ENCODE data around the gene LGR5. TPM values are rescaled to one million over a fixed set of nuclear protein-coding genes. Genes with fewer than 3 reads are reported as not detected.
A peak's percentile ranks its signal among the peaks of the same experiment; 100 is the strongest.
"Not testable (repeated sequence)": the region's sequence is repeated elsewhere in the genome, so short reads cannot be mapped to it uniquely, and the experiment has no call there.

Gene LGR5
- total RNA-seq, 1 experiment from 2014 or later = not detected

DNA sequence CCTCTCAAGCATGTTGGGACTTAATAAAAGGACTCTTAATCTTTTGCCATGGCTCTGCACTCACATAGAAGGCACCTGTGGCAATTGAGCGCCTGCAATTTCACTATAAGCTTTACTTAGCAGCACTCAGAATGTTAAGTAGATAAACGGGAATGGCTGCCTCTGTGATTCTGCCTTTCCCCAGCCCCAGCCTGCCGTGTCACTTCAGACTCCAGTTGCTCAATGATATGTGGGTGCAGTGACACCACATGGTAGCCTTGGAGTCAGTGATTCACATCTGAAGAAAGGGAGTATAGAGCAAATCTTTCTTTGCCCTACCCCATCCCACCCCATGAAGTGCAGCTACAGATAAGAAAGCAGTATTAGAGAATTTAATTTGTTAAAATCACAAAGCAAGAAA is 127.9 kb downstream of the LGR5 start:
- H2AFZ ChIP-seq = 0 out of 2 replicates have a peak overlapping the region, but pooled peaks have one; percentile 2
- H4K20me1 ChIP-seq (ENCODE audit: insufficient read depth) = no peaks in the 10 kb centered on the region
- H3K4me2 ChIP-seq = no peak overlapping the region
- intact Hi-C loops (cut with micrococcal nuclease; ENCODE audit: unreplicated experiment) = no loop called here
- H3K27ac ChIP-seq = no peak overlapping the region
- no peaks in the 10 kb centered on the region for H3K9me3 ChIP-seq (ENCODE audit: insufficient read depth, low read depth)
- H3K27me3 ChIP-seq (ENCODE audit: insufficient read depth, low read depth) = no peaks in the 10 kb centered on the region
- TF ChIP-seq EZH2 (IDR thresholded peaks at IDR 0.05; ENCODE audit: low read depth) = no peak
- TF ChIP-seq, protein P1, sequence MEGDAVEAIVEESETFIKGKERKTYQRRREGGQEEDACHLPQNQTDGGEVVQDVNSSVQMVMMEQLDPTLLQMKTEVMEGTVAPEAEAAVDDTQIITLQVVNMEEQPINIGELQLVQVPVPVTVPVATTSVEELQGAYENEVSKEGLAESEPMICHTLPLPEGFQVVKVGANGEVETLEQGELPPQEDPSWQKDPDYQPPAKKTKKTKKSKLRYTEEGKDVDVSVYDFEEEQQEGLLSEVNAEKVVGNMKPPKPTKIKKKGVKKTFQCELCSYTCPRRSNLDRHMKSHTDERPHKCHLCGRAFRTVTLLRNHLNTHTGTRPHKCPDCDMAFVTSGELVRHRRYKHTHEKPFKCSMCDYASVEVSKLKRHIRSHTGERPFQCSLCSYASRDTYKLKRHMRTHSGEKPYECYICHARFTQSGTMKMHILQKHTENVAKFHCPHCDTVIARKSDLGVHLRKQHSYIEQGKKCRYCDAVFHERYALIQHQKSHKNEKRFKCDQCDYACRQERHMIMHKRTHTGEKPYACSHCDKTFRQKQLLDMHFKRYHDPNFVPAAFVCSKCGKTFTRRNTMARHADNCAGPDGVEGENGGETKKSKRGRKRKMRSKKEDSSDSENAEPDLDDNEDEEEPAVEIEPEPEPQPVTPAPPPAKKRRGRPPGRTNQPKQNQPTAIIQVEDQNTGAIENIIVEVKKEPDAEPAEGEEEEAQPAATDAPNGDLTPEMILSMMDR (conservative IDR thresholded peaks at IDR 0.05) = no peak
- H3K4me3 ChIP-seq = no peak overlapping the region
- H3K4me1 ChIP-seq (replicated peaks; ENCODE audit: insufficient read depth) = no peaks in the 10 kb centered on the region
- H3F3A ChIP-seq (ENCODE audit: insufficient read depth, low read depth) = no peaks in the 10 kb centered on the region
- no peaks in the 10 kb centered on the region for H3K9me2 ChIP-seq (ENCODE audit: insufficient read depth)
- no peaks in the 10 kb centered on the region for H3K36me3 ChIP-seq (ENCODE audit: low read depth)
- CTCF ChIA-PET = no interaction called here
- BruUV-seq (replicated peaks) = no TSS peak
- H3K79me2 ChIP-seq (ENCODE audit: low read depth) = no peaks in the 10 kb centered on the region
- DNase-seq = no peak
- POLR2A ChIA-PET (ENCODE audit: unreplicated experiment) = interaction anchor here (0.5 to 0.6 kb wide), 2 partner anchors 187 to 1159 kb away, joined by 3 to 5 read pairs; partner anchors contain the start of gene RAB21

DNA sequence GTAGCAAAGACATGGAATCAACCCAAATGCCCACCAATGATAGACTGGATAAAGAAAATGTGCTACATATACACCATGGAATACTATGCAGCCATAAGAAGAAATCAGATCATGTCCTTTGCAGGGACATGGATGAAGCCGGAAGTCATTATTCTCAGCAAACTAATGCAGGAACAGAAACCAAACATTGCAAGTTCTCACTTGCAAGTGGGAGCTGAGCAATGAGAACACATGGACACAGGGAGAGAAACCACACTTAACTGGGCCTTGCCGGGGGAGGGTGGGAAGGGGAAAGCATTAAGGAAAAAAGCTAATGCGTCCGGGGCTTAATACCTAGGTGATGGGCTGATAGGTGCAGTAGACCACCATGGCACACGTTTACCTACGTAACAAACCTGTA is 130.3 kb downstream of the LGR5 start:
- H3K4me3 ChIP-seq, H2AFZ ChIP-seq: not testable (repeated sequence)

DNA sequence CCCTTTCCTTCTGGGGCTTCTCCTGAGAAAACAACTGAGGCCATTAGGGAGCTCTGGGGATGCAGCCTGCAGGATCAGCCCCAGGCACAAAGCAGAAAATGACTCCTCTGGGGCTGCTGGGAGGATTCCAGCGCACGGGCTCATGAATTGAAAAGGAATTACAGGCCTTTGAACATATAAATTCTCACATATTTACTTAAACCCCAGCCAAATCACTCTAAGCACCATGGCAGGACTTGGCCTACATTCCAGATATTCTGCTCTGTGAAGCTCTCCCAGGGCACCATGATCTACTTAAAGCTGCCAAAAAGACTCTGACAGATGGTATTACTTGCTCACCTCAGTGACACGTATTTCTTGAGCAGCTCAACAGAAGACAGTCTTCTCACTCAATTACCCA is 136.9 kb downstream of the LGR5 start:
- Histone ChIP-seq H3K9me2 (ENCODE audit: insufficient read depth) (no peaks in the 10 kb centered on the region), H4K20me1 (ENCODE audit: insufficient read depth) (no peaks in the 10 kb centered on the region), H3K79me2 (ENCODE audit: low read depth) (no peaks in the 10 kb centered on the region), H3K27me3 (ENCODE audit: insufficient read depth, low read depth) (no peaks in the 10 kb centered on the region), H3K27ac (no peak overlapping the region), H3K4me3 (no peak overlapping the region), H3K9me3 (ENCODE audit: insufficient read depth, low read depth) (no peaks in the 10 kb centered on the region), H3K4me2 (no peak overlapping the region), H2AFZ (no peak overlapping the region), H3F3A (ENCODE audit: insufficient read depth, low read depth) (no peaks in the 10 kb centered on the region), H3K4me1 (replicated peaks; ENCODE audit: insufficient read depth) (no peaks in the 10 kb centered on the region; the same call in 1 of the 2 replicates), H3K36me3 (ENCODE audit: low read depth) (no peaks in the 10 kb centered on the region)
- intact Hi-C loops (cut with micrococcal nuclease; ENCODE audit: unreplicated experiment) = no loop called here
- BruUV-seq (replicated peaks) = no TSS peak
- ChIA-PET CTCF (no interaction called here), POLR2A (ENCODE audit: unreplicated experiment) (no interaction called here)
- no peak for TF ChIP-seq EZH2 (IDR thresholded peaks at IDR 0.05; ENCODE audit: low read depth)
- TF ChIP-seq, protein P1 (conservative IDR thresholded peaks at IDR 0.05) = no peak
- no peak for DNase-seq

More for the DNA sequence above, 130.3 kb downstream of the LGR5 start:
- H3K9me3 ChIP-seq (ENCODE audit: insufficient read depth, low read depth); H3K27ac ChIP-seq; intact Hi-C loops (cut with micrococcal nuclease; ENCODE audit: unreplicated experiment); H3K9me2 ChIP-seq (ENCODE audit: insufficient read depth); BruUV-seq (replicated peaks); POLR2A ChIA-PET (ENCODE audit: unreplicated experiment); H3F3A ChIP-seq (ENCODE audit: insufficient read depth, low read depth); H3K27me3 ChIP-seq (ENCODE audit: insufficient read depth, low read depth); H3K4me2 ChIP-seq; CTCF ChIA-PET; H4K20me1 ChIP-seq (ENCODE audit: insufficient read depth); H3K79me2 ChIP-seq (ENCODE audit: low read depth); DNase-seq; H3K4me1 ChIP-seq (replicated peaks; ENCODE audit: insufficient read depth); H3K36me3 ChIP-seq (ENCODE audit: low read depth): not testable (repeated sequence)

DNA sequence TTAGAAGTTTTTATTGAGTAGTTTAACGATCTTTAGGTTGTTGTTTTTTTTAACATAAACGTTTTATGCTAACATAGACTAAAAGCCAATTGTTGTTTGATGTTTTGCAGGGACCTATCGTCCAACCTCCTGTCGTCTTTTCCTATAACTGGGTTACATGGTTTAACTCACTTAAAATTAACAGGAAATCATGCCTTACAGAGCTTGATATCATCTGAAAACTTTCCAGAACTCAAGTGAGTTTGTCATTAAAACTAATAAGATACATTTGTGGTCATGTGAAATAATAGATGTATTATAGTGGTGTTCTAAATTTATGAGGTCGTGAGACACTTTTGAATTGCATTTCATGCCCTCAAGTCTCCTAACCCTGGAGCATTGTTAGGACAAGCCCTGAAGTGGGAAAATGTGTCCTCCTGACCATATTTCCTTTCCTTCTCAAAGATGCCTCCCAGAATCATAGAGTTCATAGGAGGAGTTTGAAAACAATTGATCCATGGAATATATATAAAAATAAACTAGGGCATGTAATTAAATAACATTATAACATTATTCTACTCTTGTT is 139.2 kb downstream of the LGR5 start:
- Histone ChIP-seq H3K9me2 (ENCODE audit: insufficient read depth) (no peaks in the 10 kb centered on the region), H3K9me3 (ENCODE audit: insufficient read depth, low read depth) (no peaks in the 10 kb centered on the region), H3K27ac (no peak overlapping the region), H3K79me2 (ENCODE audit: low read depth) (no peaks in the 10 kb centered on the region), H3K4me3 (no peak overlapping the region), H2AFZ (0 out of 2 replicates have a peak overlapping the region, but pooled peaks have one; percentile 35), H3K4me2 (no peak overlapping the region), H3K27me3 (ENCODE audit: insufficient read depth, low read depth) (no peaks in the 10 kb centered on the region), H4K20me1 (ENCODE audit: insufficient read depth) (no peaks in the 10 kb centered on the region), H3K36me3 (ENCODE audit: low read depth) (no peaks in the 10 kb centered on the region), H3F3A (ENCODE audit: insufficient read depth, low read depth) (no peaks in the 10 kb centered on the region), H3K4me1 (replicated peaks; ENCODE audit: insufficient read depth) (no peaks in the 10 kb centered on the region; the same call in 1 of the 2 replicates)
- ChIA-PET POLR2A (ENCODE audit: unreplicated experiment) (no interaction called here), CTCF (no interaction called here)
- no peak for DNase-seq
- intact Hi-C loops (cut with micrococcal nuclease; ENCODE audit: unreplicated experiment) = no loop called here
- BruUV-seq (replicated peaks) = no TSS peak
- TF ChIP-seq EZH2 (IDR thresholded peaks at IDR 0.05; ENCODE audit: low read depth) = no peak
- TF ChIP-seq, protein P1 (conservative IDR thresholded peaks at IDR 0.05) = no peak
